ENCODE data around the gene EPHA3. TPM values are rescaled to one million over a fixed set of nuclear protein-coding genes. Genes with fewer than 3 reads are reported as not detected.

EPHA3 gene
- total RNA-seq, 2 donors from 2014 or later = 1.3 to 6.0 TPM

- 88 to 95% methylated on average over 1 of the region's 1 CpG for WGBS, 2 donors
- DNase-seq = no peak
Observed at GRCh38 chr3:89287902-89288508, 180.6 kb downstream of the EPHA3 start.

GRCh38 chr3:89289574-89290190, 182.3 kb downstream of the EPHA3 start:
- no peak overlapping the region for H3K27ac ChIP-seq
- WGBS, 2 donors = 73 to 80% methylated on average over 5 of the region's 5 CpGs
- H3K4me1 ChIP-seq = no peaks in the 10 kb centered on the region
- no peaks in the 10 kb centered on the region for H3K36me3 ChIP-seq (replicated peaks in 1 of 2; ENCODE audit: insufficient read depth in 1 of 2, low read depth in 2 of 2)
- DNase-seq (no peak), ATAC-seq (no peak)
- intact Hi-C loops (cut with DNase I) = no loop called here
- H3K9me3 ChIP-seq = no peaks in the 10 kb centered on the region
- H3K4me3 ChIP-seq = no peak overlapping the region
- no peak for TF ChIP-seq CTCF (IDR thresholded peaks at IDR 0.05)
- no peak for TF ChIP-seq POLR2A (IDR thresholded peaks at IDR 0.05)
- no peaks in the 10 kb centered on the region for H3K27me3 ChIP-seq

More at GRCh38 chr3:89287902-89288508, 180.6 kb downstream of the EPHA3 start:
- no peak overlapping the region for H3K4me3 ChIP-seq
- H3K36me3 ChIP-seq (replicated peaks in 1 of 2; ENCODE audit: insufficient read depth in 1 of 2, low read depth in 2 of 2) = no peaks in the 10 kb centered on the region
- TF ChIP-seq CTCF (IDR thresholded peaks at IDR 0.05) (no peak), POLR2A (IDR thresholded peaks at IDR 0.05) (no peak)
- ATAC-seq = no peak
- H3K4me1 ChIP-seq = no peaks in the 10 kb centered on the region
- no peaks in the 10 kb centered on the region for H3K9me3 ChIP-seq
- intact Hi-C loops (cut with DNase I) = no loop called here
- no peak overlapping the region for H3K27ac ChIP-seq
- H3K27me3 ChIP-seq = no peaks in the 10 kb centered on the region

- H3K27me3 ChIP-seq = no peaks in the 10 kb centered on the region
- WGBS, 2 donors = 79 to 84% methylated on average over 1 of the region's 1 CpG
- no peaks in the 10 kb centered on the region for H3K36me3 ChIP-seq (replicated peaks in 1 of 2; ENCODE audit: insufficient read depth in 1 of 2, low read depth in 2 of 2)
- no peak overlapping the region for H3K4me3 ChIP-seq
- no peaks in the 10 kb centered on the region for H3K4me1 ChIP-seq
- no peak overlapping the region for H3K27ac ChIP-seq
- TF ChIP-seq POLR2A (IDR thresholded peaks at IDR 0.05) = no peak
- no peak for ATAC-seq
- no peak for DNase-seq
- no peaks in the 10 kb centered on the region for H3K9me3 ChIP-seq
- intact Hi-C loops (cut with DNase I) = no loop called here
Observed at GRCh38 chr3:89297199-89297598, 189.8 kb downstream of the EPHA3 start.

- WGBS, 2 donors = 52 to 77% methylated on average over 2 of the region's 2 CpGs
- intact Hi-C loops (cut with DNase I) = no loop called here
- Histone ChIP-seq H3K4me3 (no peak overlapping the region), H3K27me3 (no peaks in the 10 kb centered on the region), H3K36me3 (replicated peaks in 1 of 2; ENCODE audit: insufficient read depth in 1 of 2, low read depth in 2 of 2) (no peaks in the 10 kb centered on the region), H3K9me3 (no peaks in the 10 kb centered on the region), H3K27ac (no peak overlapping the region), H3K4me1 (no peaks in the 10 kb centered on the region)
- no peak for TF ChIP-seq POLR2A (IDR thresholded peaks at IDR 0.05)
- TF ChIP-seq CTCF (IDR thresholded peaks at IDR 0.05) = no peak
- no peak for DNase-seq
- ATAC-seq = no peak
Observed at GRCh38 chr3:89300526-89300925, 193.1 kb downstream of the EPHA3 start.

GRCh38 chr3:89300981-89301380, 193.6 kb downstream of the EPHA3 start:
- no peak overlapping the region for H3K4me3 ChIP-seq

More at GRCh38 chr3:89300981-89301380, 193.6 kb downstream of the EPHA3 start:
- H3K9me3 ChIP-seq = no peaks in the 10 kb centered on the region
- H3K4me1 ChIP-seq = no peaks in the 10 kb centered on the region
- no peak for DNase-seq
- no peaks in the 10 kb centered on the region for H3K27me3 ChIP-seq
- no peaks in the 10 kb centered on the region for H3K36me3 ChIP-seq (replicated peaks in 1 of 2; ENCODE audit: insufficient read depth in 1 of 2, low read depth in 2 of 2)
- intact Hi-C loops (cut with DNase I) = no loop called here
- TF ChIP-seq CTCF (IDR thresholded peaks at IDR 0.05) = no peak
- no peak for TF ChIP-seq POLR2A (IDR thresholded peaks at IDR 0.05)
- 44 to 62% methylated on average over 2 of the region's 2 CpGs for WGBS, 2 donors
- ATAC-seq = no peak
- no peak overlapping the region for H3K27ac ChIP-seq

All from body of pancreas (tissue), 4 donors.